HL-60/S4 treated with retinoic acid at 250 ng/mL for 4 days and 3 days (cell line): ENCODE measurements around the gene METTL8.

Source experiments
- in situ Hi-C: fragments of 300-500 bp; cut with MboI; formaldehyde crosslinking; loops from 2 replicates; pipeline ENCODE4 v1.7.0; 2022; ENCODE audit warnings: low sequenced_read_pairs

Gene METTL8

GRCh38 chr2:171433763-171434012 is at the start of gene METTL8:
METTL8 (minus strand) TSS chr2:171433990; CDS start chr2:171392185, 41,805 bp downstream.
- in situ Hi-C loops = no loop called here

- in situ Hi-C loops = no loop called here
Observed at GRCh38 chr2:171482877-171483276, 49.1 kb upstream of the METTL8 start.

GRCh38 chr2:171482308-171482707 is 48.5 kb upstream of the METTL8 start:
- in situ Hi-C loops = no loop called here

GRCh38 chr2:171480908-171481307 is 47.1 kb upstream of the METTL8 start:
- in situ Hi-C loops = no loop called here

- in situ Hi-C loops = no loop called here
Observed at GRCh38 chr2:171479154-171479814, 45.5 kb upstream of the METTL8 start.

GRCh38 chr2:171478345-171478744 is 44.6 kb upstream of the METTL8 start:
- in situ Hi-C loops = no loop called here

GRCh38 chr2:171475979-171476378 is 42.2 kb upstream of the METTL8 start:
- in situ Hi-C loops = no loop called here

GRCh38 chr2:171470129-171470528 is 36.3 kb upstream of the METTL8 start:
- in situ Hi-C loops = no loop called here

- in situ Hi-C loops = no loop called here
Observed at GRCh38 chr2:171469176-171469575, 35.4 kb upstream of the METTL8 start.

- in situ Hi-C loops = no loop called here
Observed at GRCh38 chr2:171460537-171460936, 26.7 kb upstream of the METTL8 start.

GRCh38 chr2:171459498-171459897 is 25.7 kb upstream of the METTL8 start:
- in situ Hi-C loops = no loop called here

- in situ Hi-C loops = no loop called here
Observed at GRCh38 chr2:171452773-171453172, 19.0 kb upstream of the METTL8 start.

- in situ Hi-C loops = no loop called here
Observed at GRCh38 chr2:171451074-171451473, 17.3 kb upstream of the METTL8 start.

GRCh38 chr2:171447675-171448074 is 13.9 kb upstream of the METTL8 start:
- in situ Hi-C loops = no loop called here

GRCh38 chr2:171441470-171441869 is 7.7 kb upstream of the METTL8 start:
- in situ Hi-C loops = no loop called here

- in situ Hi-C loops = no loop called here
Observed at GRCh38 chr2:171436307-171436706, 2.5 kb upstream of the METTL8 start.

GRCh38 chr2:171434013-171434989 is 511 bp upstream of the METTL8 start, which contains the start of gene DCAF17:
DCAF17 (plus strand) TSS chr2:171434226; CDS start chr2:171434578, 352 bp downstream.
- in situ Hi-C loops = no loop called here

- in situ Hi-C loops = no loop called here
Observed at GRCh38 chr2:171432969-171433762, 624 bp downstream of the METTL8 start.

GRCh38 chr2:171432206-171432968 is 1.4 kb downstream of the METTL8 start:
- in situ Hi-C loops = no loop called here

- in situ Hi-C loops = no loop called here
Observed at GRCh38 chr2:171431677-171432167, 2.1 kb downstream of the METTL8 start.
